Natural killer cell (primary cell): ENCODE measurements around the gene WDR49. TPM values are rescaled to one million over a fixed set of nuclear protein-coding genes. Genes with fewer than 3 reads are reported as not detected.

Experiments
- ATAC-seq, 3 donors: fragments of 150-1000 bp in 2 of 3; fragments of 200-7000 bp in 1 of 3; cut with Tn5 transposase; 1 replicate in 1 of 3; 2 replicates in 2 of 3; pipeline ENCODE4 v1.10.0; 2021; ENCODE audit warnings: mild to moderate bottlenecking in 2 of 3, moderate library complexity in 2 of 3
- DNase-seq, 2 donors: peaks; one replicate each; pipeline versions ENCODE4 v3.0.0 to v3.0.0-alpha.2; 2013 to 2021; ENCODE audit warnings: mixed read lengths in 1 of 2
- H3K27ac ChIP-seq: one replicate; pipeline ENCODE4 v1.5.1; 2013; ENCODE audit warnings: mild to moderate bottlenecking, low read length
- H3K27me3 ChIP-seq: one replicate; pipeline ENCODE4 v1.6.1; 2013; ENCODE audit warnings: low read length; ENCODE audit not compliant: control insufficient read depth, insufficient read depth
- H3K36me3 ChIP-seq: one replicate; pipeline ENCODE4 v1.6.1; 2013; ENCODE audit warnings: low read length; ENCODE audit not compliant: control insufficient read depth, insufficient read depth
- H3K4me1 ChIP-seq: one replicate; pipeline ENCODE4 v1.6.1; 2013; ENCODE audit warnings: low read length; ENCODE audit not compliant: control insufficient read depth, insufficient read depth
- H3K4me3 ChIP-seq: one replicate; pipeline ENCODE4 v1.5.1; 2013; ENCODE audit warnings: low read length
- H3K9me3 ChIP-seq: one replicate; pipeline ENCODE4 v1.6.1; 2013; ENCODE audit warnings: low read length; ENCODE audit not compliant: control insufficient read depth, insufficient read depth
- H3K27ac Mint-ChIP-seq, 2 donors: one replicate each; pipeline ENCODE4 v1.8.0; 2022; ENCODE audit warnings: mild to moderate bottlenecking in 2 of 2, mixed read lengths in 2 of 2, moderate library complexity in 1 of 2
- H3K27me3 Mint-ChIP-seq, 2 donors: one replicate each; pipeline ENCODE4 v1.8.0; 2022; ENCODE audit warnings: low read depth in 2 of 2, mixed read lengths in 2 of 2
- H3K36me3 Mint-ChIP-seq: one replicate; pipeline ENCODE4 v1.8.0; 2022; ENCODE audit warnings: mixed read lengths
- H3K4me1 Mint-ChIP-seq, 2 donors: one replicate each; pipeline ENCODE4 v1.8.0; 2022; ENCODE audit warnings: mixed read lengths in 2 of 2
- H3K4me3 Mint-ChIP-seq: one replicate; pipeline ENCODE4 v1.8.0; 2022; ENCODE audit warnings: mild to moderate bottlenecking, moderate library complexity, mixed read lengths
- H3K9me3 Mint-ChIP-seq, 2 donors: one replicate each; pipeline ENCODE4 v1.8.0; 2022; ENCODE audit warnings: mixed read lengths in 2 of 2
- WGBS: methylation state at CpG from one replicate; pipeline ENCODE4 v1.1.7; 2013; ENCODE audit warnings: missing lambda C conversion rate; ENCODE audit not compliant: insufficient coverage; 5-methylcytosine and 5-hydroxymethylcytosine counted together
- intact Hi-C: fragments of 100-400 bp; cut with micrococcal nuclease; formaldehyde crosslinking; loops from one replicate; pipeline ENCODE4 v1.14.2; 2022
- total RNA-seq, 4 donors: library from RNA; stranded (reverse); fragments of 120-200 nt in 1 of 4; gene quantifications; one replicate each; pipeline versions ENCODE4 v1.2.3 to v1.2.4, GENCODE V29; 2013 to 2022
- TF ChIP-seq, protein P1 (sequence below): fragments of 200-600 bp; IDR thresholded peaks from one replicate; pipeline ENCODE4 v1.8.0; 2022; ENCODE audit warnings: antibody characterized with exemption

The WDR49 gene
- total RNA-seq, 3 donors from 2014 or later (not counting 1 experiment from before 2014, with no cell fraction given), result 1.4 to 1.9 (median 1.5) TPM

DNA sequence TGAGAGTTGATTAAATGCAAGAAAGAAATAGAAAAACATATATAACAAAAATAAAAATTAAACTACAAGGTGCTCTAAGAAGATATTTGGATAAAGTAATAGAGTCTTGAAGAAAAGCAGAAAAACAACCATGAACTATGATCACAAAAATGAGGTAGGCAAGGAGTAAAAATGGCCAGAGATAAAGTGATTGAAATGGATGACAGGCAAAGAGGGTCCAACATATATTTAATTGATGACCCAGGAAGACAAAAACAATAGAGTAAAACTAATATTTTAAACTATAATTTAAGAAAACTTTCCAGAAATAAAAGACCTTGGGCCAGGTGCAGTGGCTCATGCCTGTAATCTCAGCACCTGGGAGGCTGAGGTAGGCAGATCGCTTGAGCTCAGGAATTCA lies 22.1 kb upstream of the WDR49 start:
- no peaks in the 10 kb centered on the region for H3K27me3 ChIP-seq
- Mint-ChIP-seq H3K9me3 (peaks cover 2 to 12% of the 10 kb centered on the region in 2 donors), H3K4me3 (no peak overlapping the region), H3K27me3 (no peaks in the 10 kb centered on the region), H3K27ac (no peak overlapping the region), H3K4me1 (peaks cover 0 to 5% of the 10 kb centered on the region in 2 donors), H3K36me3 (peaks cover 34% of the 10 kb centered on the region)
- TF ChIP-seq, protein P1, sequence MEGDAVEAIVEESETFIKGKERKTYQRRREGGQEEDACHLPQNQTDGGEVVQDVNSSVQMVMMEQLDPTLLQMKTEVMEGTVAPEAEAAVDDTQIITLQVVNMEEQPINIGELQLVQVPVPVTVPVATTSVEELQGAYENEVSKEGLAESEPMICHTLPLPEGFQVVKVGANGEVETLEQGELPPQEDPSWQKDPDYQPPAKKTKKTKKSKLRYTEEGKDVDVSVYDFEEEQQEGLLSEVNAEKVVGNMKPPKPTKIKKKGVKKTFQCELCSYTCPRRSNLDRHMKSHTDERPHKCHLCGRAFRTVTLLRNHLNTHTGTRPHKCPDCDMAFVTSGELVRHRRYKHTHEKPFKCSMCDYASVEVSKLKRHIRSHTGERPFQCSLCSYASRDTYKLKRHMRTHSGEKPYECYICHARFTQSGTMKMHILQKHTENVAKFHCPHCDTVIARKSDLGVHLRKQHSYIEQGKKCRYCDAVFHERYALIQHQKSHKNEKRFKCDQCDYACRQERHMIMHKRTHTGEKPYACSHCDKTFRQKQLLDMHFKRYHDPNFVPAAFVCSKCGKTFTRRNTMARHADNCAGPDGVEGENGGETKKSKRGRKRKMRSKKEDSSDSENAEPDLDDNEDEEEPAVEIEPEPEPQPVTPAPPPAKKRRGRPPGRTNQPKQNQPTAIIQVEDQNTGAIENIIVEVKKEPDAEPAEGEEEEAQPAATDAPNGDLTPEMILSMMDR, result no peak
- H3K4me3 ChIP-seq, result no peak overlapping the region
- H3K4me1 ChIP-seq, result no peaks in the 10 kb centered on the region
- 91% methylated on average over 1 of the region's 1 CpG for WGBS
- H3K27ac ChIP-seq, result no peak overlapping the region
- DNase-seq, result no peak
- no peak for ATAC-seq
- intact Hi-C loops, result no loop called here
- peaks cover 48% of the 10 kb centered on the region for H3K36me3 ChIP-seq
- H3K9me3 ChIP-seq, result peaks cover 7% of the 10 kb centered on the region

DNA sequence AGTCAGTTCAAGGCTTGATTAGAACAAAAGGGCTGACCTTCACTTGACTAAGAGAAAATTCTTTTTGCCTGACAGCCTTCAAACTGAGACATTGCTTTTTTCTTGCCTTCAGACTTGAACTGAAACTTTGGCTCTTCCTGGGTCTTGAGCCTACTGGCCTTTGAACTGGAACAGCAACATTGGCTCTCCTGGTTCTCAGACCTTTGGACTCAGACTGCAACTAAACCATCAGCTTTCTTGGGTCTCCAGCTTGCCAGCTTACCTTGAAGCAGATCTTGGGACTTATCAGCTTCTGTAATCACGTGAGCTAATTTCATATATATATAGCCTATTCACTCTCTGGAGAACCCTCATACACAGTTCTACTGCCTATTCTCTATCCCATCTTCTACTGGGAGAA lies 19.5 kb upstream of the WDR49 start:
- Histone ChIP-seq H3K4me1 (no peaks in the 10 kb centered on the region), H3K27ac (no peak overlapping the region), H3K9me3 (peaks cover 7% of the 10 kb centered on the region), H3K36me3 (peaks cover 36% of the 10 kb centered on the region), H3K27me3 (no peaks in the 10 kb centered on the region), H3K4me3 (no peak overlapping the region)
- Mint-ChIP-seq H3K4me3 (no peak overlapping the region), H3K9me3 (peaks cover 2 to 12% of the 10 kb centered on the region in 2 donors), H3K27me3 (no peaks in the 10 kb centered on the region), H3K27ac (no peak overlapping the region), H3K36me3 (peaks cover 34% of the 10 kb centered on the region), H3K4me1 (peaks cover 0 to 5% of the 10 kb centered on the region in 2 donors)
- no peak for DNase-seq
- TF ChIP-seq, protein P1, result no peak
- intact Hi-C loops, result no loop called here
- 100% methylated on average over 1 of the region's 1 CpG for WGBS
- no peak for ATAC-seq

GRCh38 chr3:167671878-167672427 lies 18.2 kb upstream of the WDR49 start:
- intact Hi-C loops, result no loop called here
- Mint-ChIP-seq H3K4me1 (peaks cover 0 to 4% of the 10 kb centered on the region in 2 donors), H3K27me3 (no peaks in the 10 kb centered on the region), H3K4me3 (no peak overlapping the region), H3K27ac (no peak overlapping the region), H3K9me3 (peaks cover 2 to 12% of the 10 kb centered on the region in 2 donors), H3K36me3 (peaks cover 33% of the 10 kb centered on the region)
- Histone ChIP-seq H3K9me3 (peaks cover 7% of the 10 kb centered on the region), H3K4me3 (no peak overlapping the region), H3K27me3 (no peaks in the 10 kb centered on the region), H3K27ac (no peak overlapping the region), H3K36me3 (peaks cover 36% of the 10 kb centered on the region), H3K4me1 (no peaks in the 10 kb centered on the region)
- TF ChIP-seq, protein P1, result no peak
- no peak for DNase-seq
- no peak for ATAC-seq
- WGBS, result 89% methylated on average over 4 of the region's 4 CpGs

- Mint-ChIP-seq H3K36me3 (peaks cover 12% of the 10 kb centered on the region), H3K27me3 (no peaks in the 10 kb centered on the region), H3K4me3 (no peak overlapping the region), H3K9me3 (no peaks in the 10 kb centered on the region), H3K27ac (no peak overlapping the region), H3K4me1 (no peaks in the 10 kb centered on the region)
- Histone ChIP-seq H3K27ac (no peak overlapping the region), H3K27me3 (no peaks in the 10 kb centered on the region), H3K36me3 (peaks cover 18% of the 10 kb centered on the region), H3K4me3 (no peak overlapping the region), H3K9me3 (no peaks in the 10 kb centered on the region), H3K4me1 (no peaks in the 10 kb centered on the region)
- intact Hi-C loops, result no loop called here
- TF ChIP-seq, protein P1, result no peak
- DNase-seq (no peak), ATAC-seq (no peak)
- 100% methylated on average over 1 of the region's 1 CpG for WGBS
Measured at GRCh38 chr3:167669699-167670098, 16.0 kb upstream of the WDR49 start.
